GM12891 (cell line): ENCODE data around the gene GAA.

Source experiments
- PAX5 ChIP-seq: IDR thresholded peaks from 2 replicates; pipeline ENCODE4 v1.6.1; 2011; ENCODE audit warnings: low read length, moderate library complexity, mild to moderate bottlenecking; ENCODE audit not compliant: insufficient read depth, severe bottlenecking
- POLR2A ChIP-seq: IDR thresholded peaks from 2 replicates; pipeline ENCODE4 v1.6.1; 2011; ENCODE audit warnings: low read depth, low read length, control low read depth
- POLR2AphosphoS5 ChIP-seq: IDR thresholded peaks from 2 replicates; pipeline ENCODE4 v1.6.1; 2011; ENCODE audit warnings: low read depth, low read length, control low read depth

DNA sequence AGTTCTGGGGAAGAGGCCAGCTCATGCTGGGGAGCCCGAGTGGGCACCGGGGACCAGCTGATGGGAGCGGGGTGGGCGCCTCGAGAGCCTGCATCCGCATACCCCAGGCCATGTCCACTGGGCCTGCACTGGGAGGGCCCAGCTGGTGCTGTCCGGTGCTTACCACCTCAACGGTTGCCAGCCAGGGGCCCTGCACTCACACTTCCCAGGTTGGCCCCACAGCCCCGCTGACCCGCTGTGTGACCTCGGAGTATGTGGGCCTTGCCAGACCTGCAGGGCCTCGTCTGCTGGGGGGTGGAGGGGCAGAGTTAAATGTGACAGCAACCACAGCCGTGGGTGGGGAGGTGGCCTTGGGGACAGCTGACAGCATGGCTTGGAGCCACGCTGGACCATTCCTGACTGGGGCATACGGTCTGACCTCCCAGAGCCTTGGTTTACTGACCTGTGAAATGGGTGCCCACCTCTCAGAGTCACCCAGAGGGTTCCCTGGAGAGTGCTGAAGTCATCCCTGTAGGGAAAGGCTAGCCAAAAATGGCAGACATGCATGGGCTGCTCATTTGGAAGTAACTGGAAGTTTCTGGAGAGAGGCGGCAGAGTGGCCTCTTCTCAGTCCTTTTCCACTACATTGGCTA lies 5.4 kb upstream of the GAA start:
- TF ChIP-seq POLR2A (no peak), POLR2AphosphoS5 (no peak), PAX5 (no peak)
